Mucosa of stomach (tissue), 1 donor: ENCODE results near the gene ARPC2.
A peak's percentile ranks its signal among the peaks of the same experiment; 100 is the strongest.

Source experiments
- H3K27me3 ChIP-seq: one replicate; pipeline ENCODE4 v1.7.0; 2013; ENCODE audit warnings: mild to moderate bottlenecking, low read length; ENCODE audit not compliant: control insufficient read depth, insufficient read depth
- H3K36me3 ChIP-seq: one replicate; pipeline ENCODE4 v1.7.0; 2013; ENCODE audit warnings: low read length; ENCODE audit not compliant: control insufficient read depth, insufficient read depth
- H3K4me1 ChIP-seq: one replicate; pipeline ENCODE4 v1.7.0; 2013; ENCODE audit warnings: mild to moderate bottlenecking, low read length; ENCODE audit not compliant: control insufficient read depth, insufficient read depth
- H3K4me3 ChIP-seq: one replicate; pipeline ENCODE4 v1.7.0; 2013; ENCODE audit warnings: low read length
- H3K9ac ChIP-seq: one replicate; pipeline ENCODE4 v1.7.0; 2013; ENCODE audit warnings: mild to moderate bottlenecking, low read length, moderate library complexity
- H3K9me3 ChIP-seq: one replicate; pipeline ENCODE4 v1.7.0; 2013; ENCODE audit warnings: mild to moderate bottlenecking, low read length, moderate library complexity; ENCODE audit not compliant: control insufficient read depth
- donor health status: Pancreatic carcinoma.

Gene ARPC2

GRCh38 chr2:218276986-218277755 lies 60.2 kb downstream of the ARPC2 start:
- Histone ChIP-seq H3K9me3 (no peaks in the 10 kb centered on the region), H3K4me3 (no peak overlapping the region), H3K27me3 (no peaks in the 10 kb centered on the region), H3K36me3 (peaks cover 75% of the 10 kb centered on the region), H3K9ac (no peak overlapping the region), H3K4me1 (peaks cover 57% of the 10 kb centered on the region)

DNA sequence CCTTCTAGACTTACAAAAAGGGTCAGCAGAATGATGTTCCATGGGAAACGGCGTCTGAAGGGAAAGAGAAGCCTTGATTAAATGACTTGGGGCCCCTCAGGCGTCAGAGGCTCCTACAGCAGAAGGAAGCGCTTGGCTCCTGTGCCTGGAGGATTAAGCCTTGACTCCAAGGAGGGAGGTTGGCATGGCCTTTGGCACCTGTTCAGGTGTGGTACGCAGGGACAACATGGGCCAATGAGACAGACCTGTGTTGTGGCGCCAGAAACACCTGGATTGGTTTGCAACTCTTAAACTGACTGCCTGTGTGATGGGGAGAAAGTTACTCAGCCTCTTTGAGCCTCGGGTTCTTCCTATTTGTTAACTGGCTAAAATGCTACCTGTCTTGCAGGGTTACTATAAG lies 60.9 kb downstream of the ARPC2 start:
- Histone ChIP-seq H3K27me3 (no peaks in the 10 kb centered on the region), H3K9ac (no peak overlapping the region), H3K4me1 (peaks cover 58% of the 10 kb centered on the region), H3K36me3 (peaks cover 83% of the 10 kb centered on the region), H3K4me3 (no peak overlapping the region), H3K9me3 (no peaks in the 10 kb centered on the region)

GRCh38 chr2:218278531-218279360 lies 61.8 kb downstream of the ARPC2 start:
- H3K9me3 ChIP-seq, result no peaks in the 10 kb centered on the region
- no peaks in the 10 kb centered on the region for H3K27me3 ChIP-seq
- H3K4me3 ChIP-seq, result no peak overlapping the region
- peaks cover 89% of the 10 kb centered on the region for H3K36me3 ChIP-seq
- peaks cover 61% of the 10 kb centered on the region for H3K4me1 ChIP-seq
- no peak overlapping the region for H3K9ac ChIP-seq

DNA sequence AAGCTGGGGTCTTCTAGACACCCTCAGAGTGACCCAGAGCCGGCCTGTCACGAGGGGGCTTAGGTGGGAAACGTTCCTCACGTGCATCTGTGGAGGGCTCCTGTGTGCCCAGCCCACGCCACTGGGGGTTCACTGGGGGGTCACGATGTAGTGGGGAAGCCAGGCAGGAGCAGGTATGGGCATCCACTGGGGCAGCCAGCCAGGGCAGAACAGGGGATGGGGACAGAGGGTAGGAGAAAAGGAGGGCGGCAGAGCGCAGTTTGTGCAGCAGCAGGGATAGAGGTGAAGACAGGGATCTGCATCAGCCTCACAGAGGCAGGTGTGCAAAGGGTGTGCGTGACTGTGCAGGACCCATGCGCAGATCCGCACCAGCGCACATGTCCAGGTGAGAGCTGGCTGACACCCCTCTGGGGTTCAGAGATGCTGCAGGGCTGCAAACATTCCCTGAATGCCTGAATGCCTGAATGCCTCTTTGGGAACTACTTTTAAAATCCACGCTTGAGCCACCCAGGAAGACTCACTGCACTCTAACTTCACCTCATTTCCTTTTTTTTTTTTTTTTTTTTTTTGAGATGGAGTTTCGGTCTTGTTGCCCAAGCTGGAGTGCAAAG lies 63.4 kb downstream of the ARPC2 start:
- peaks cover 77% of the 10 kb centered on the region for H3K36me3 ChIP-seq
- no peaks in the 10 kb centered on the region for H3K27me3 ChIP-seq
- H3K9ac ChIP-seq, result no peak overlapping the region
- no peaks in the 10 kb centered on the region for H3K9me3 ChIP-seq
- no peak overlapping the region for H3K4me3 ChIP-seq
- peaks cover 61% of the 10 kb centered on the region for H3K4me1 ChIP-seq

DNA sequence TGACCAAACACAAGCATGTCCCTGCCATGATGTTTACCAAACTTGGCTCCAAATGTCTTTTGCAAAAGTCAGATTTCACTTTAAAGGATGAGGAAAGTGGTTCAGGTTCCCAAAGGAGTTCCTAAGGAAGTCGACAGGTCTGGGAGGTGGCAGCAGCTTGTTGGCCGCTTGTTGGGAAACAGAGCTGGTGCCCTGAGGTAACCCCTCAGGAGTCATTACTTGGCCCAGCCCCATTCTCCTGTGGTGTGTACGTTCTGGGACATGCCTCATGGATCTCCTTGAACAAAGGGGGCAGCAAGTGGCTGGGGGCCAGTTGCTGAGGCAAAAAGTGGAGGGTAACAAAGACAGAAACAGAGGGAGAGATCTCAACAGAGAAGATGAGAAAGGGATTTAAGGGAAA lies 64.5 kb downstream of the ARPC2 start:
- H3K9ac ChIP-seq, result peak overlapping the region; percentile 61
- H3K4me3 ChIP-seq, result no peak overlapping the region
- H3K4me1 ChIP-seq, result peaks cover 70% of the 10 kb centered on the region
- H3K27me3 ChIP-seq, result no peaks in the 10 kb centered on the region
- no peaks in the 10 kb centered on the region for H3K9me3 ChIP-seq
- H3K36me3 ChIP-seq, result peaks cover 73% of the 10 kb centered on the region

DNA sequence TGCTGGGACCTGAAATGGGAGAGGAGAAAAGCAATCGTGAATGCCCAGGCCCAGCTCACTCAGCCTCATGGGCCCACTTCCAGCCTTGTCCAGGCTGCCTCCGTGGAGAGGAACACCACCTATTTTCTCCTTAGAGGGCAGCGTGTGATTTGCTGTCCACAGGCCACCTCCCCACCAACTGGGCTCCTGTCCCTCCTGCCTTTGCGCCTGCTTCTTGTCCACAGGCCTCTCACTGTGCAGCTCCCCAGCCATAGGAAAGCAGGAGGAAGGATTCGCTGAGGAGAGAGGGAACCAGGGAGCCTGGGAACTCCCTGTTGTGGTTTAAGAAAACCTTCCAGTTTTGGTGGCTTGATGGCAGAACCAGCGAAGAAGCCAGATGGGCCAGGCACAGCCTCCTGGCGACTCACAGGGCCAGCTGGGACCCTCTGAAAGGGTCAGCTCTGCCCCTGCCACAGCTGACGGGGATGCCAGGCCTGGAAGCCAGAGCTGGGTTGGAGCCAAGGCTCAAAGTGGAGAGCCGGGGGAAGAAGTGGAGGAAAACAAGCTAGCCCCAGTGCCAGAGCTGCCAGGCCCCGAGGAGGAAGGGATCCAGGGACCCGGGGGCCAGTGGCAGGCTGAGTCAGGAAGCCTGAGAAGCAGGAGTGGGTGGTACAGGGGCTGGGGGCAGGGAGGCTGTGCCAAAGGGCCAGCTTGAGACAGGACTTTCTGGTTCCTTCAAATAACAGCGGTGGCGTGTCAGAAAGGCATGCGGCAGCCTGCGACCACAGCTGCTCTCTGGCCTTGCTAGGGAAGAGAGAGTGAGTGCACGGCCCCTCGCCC lies 65.4 kb downstream of the ARPC2 start:
- Histone ChIP-seq H3K27me3 (no peaks in the 10 kb centered on the region), H3K9me3 (no peaks in the 10 kb centered on the region), H3K36me3 (peaks cover 64% of the 10 kb centered on the region), H3K4me3 (no peak overlapping the region), H3K4me1 (peaks cover 69% of the 10 kb centered on the region), H3K9ac (peak overlapping the region; percentile 61)

DNA sequence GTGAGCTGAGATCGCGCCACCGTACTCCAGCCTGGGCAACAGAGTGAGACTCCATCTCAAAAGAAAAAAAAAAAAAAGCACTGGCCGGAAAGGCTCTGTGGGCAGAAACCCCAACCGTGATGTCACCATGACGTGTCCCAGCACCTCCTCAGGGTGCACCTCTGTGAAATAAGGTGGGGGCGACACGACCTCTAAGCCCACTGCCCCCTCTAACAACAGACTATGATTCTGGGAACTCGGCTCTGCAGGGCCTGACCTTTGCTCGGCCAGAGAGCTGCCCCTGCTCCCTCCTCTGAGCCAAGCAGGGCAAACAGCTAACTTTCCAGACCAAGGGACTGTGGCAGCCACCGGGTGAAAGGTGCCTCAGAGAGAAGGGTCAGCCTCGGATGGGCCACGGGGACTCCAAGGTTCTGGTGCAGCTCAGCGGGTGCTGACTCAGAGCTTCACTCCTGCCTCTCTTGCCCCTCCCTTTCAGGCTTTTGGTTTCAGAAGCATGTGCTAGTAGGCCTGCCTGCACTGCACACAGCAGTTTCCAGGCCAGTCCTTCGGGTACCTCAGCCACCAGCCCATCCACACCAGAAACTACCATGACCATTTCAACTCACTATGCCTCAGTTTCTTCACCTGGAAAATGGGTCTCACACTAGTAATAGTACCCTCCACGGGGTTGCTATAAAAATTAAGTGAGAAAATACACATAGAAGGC lies 67.3 kb downstream of the ARPC2 start:
- Histone ChIP-seq H3K4me3 (no peak overlapping the region), H3K27me3 (no peaks in the 10 kb centered on the region), H3K9ac (peak overlapping the region; percentile 19), H3K4me1 (peaks cover 82% of the 10 kb centered on the region), H3K36me3 (peaks cover 45% of the 10 kb centered on the region), H3K9me3 (no peaks in the 10 kb centered on the region)

DNA sequence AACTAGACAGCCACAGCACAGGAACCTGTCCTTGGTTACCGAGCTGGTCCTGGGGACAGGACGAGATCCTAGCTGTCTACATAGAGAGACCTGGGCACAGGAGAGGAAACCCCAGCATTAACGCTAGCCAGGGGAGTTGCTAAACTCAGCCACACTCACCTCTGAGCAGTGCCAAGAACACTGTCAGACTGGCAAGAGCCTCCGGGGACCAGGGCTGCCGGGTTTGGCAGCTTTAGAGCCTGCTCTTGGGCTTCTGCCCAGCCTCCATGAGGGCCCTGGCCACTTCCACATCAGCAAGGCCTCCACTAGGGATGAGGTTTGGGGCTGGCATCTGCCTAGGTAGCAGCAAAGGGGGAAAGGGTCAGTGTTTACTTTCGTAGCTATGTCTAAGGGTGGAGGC lies 68.6 kb downstream of the ARPC2 start:
- Histone ChIP-seq H3K4me1 (peaks cover 89% of the 10 kb centered on the region), H3K9me3 (no peaks in the 10 kb centered on the region), H3K27me3 (no peaks in the 10 kb centered on the region), H3K9ac (peak overlapping the region; percentile 84), H3K36me3 (peaks cover 33% of the 10 kb centered on the region), H3K4me3 (peak overlapping the region; percentile 9)

DNA sequence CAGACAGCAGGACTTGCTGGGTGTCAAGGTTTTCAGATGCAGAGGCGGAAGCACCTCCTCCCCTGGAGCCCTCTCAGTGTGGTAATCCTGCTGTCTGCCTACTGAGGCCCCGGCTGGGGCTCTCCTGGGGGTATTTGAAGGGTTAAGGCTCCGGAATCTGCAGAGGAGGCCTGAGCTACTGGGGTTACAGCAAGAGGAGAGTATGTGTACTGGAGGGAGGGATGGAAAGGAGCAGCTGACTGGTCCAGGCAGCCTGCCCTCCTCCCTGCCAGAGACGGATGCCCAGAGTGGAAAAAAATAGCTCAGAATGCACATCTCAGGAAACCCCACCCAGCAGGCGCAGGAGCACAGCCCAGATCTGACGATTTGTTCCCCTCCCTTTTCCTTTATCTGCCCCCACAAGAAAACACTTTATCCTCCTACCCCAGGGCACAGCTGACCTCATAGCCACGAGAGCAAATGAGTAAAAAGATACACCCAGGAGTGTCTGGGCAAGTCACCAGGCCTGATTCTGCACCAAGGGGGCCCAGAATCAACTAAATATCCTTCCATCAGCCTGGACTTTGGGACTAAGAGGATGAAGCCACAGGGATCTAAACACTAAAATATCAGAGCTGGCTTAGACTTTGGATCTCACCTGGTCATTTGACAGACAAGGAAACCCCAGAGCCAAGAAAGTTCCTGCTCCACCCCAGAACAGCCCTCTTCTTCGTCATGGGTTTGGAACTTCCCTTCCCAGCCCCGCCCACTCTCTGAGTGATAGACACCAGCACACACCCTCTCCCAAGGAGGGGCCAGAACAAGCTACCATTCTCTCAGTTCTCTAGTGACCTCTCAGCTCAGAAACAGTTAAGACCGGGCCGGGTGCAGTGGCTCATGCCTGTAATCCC lies 69.8 kb downstream of the ARPC2 start:
- Histone ChIP-seq H3K4me3 (peak overlapping the region; percentile 33), H3K4me1 (peaks cover 91% of the 10 kb centered on the region), H3K27me3 (no peaks in the 10 kb centered on the region), H3K36me3 (peaks cover 28% of the 10 kb centered on the region), H3K9me3 (no peaks in the 10 kb centered on the region), H3K9ac (peak overlapping the region; percentile 84)

DNA sequence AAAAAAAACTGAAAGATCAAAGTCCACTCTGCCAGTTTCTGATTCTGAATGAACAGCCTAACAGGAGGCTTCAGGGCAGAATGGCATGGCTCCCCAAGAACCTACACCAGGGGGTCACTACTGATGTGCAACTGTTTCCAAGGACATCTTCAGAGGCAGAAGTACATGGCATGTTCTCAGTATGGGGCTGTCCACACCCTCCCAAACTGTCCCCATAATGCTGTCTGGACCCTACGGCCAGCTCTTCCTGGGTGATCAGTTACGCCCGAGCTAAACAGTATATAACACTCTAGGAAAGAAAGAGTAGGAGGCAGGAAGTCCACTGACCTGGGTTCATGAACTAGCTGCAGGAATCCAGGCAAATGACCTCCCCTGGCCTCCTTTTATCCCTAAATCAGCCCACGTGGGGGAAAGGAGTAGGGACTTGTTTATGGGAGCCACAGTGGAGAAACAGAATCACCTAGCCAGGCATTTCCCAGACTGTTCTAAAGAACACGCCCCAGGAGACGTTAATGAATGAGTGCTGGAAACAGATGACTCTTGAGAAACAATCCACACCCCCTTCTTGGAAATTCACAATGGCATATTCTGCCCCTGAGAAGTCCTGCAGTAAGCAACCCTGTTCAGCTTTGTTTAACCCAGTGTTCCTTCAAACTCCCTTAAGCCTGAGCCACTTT lies 72.8 kb downstream of the ARPC2 start:
- H3K4me1 ChIP-seq, result peaks cover 85% of the 10 kb centered on the region
- H3K27me3 ChIP-seq, result no peaks in the 10 kb centered on the region
- H3K9ac ChIP-seq, result peak overlapping the region; percentile 99
- H3K4me3 ChIP-seq, result peak overlapping the region; percentile 93
- peaks cover 9% of the 10 kb centered on the region for H3K36me3 ChIP-seq
- H3K9me3 ChIP-seq, result no peaks in the 10 kb centered on the region
